ENCODE data around the gene HNRNPL. TPM values are rescaled to one million over a fixed set of nuclear protein-coding genes. Genes with fewer than 3 reads are reported as not detected.
"Not testable (repeated sequence)": the region's sequence is repeated elsewhere in the genome, so short reads cannot be mapped to it uniquely, and the experiment has no call there.

HNRNPL gene
- total RNA-seq, 1 donor: 310 TPM

- peak in 1 of 3 donors; percentile 35 for DNase-seq (ENCODE audit: low read depth in 2 of 3, low spot score in 2 of 3)
These were observed 18.6 kb downstream of the HNRNPL start for GRCh38 chr19:38831142-38831605.

GRCh38 chr19:38830039-38830733 is 19.6 kb downstream of the HNRNPL start:
- no peak for DNase-seq (ENCODE audit: low read depth in 2 of 3, low spot score in 2 of 3)

- not testable (repeated sequence) for DNase-seq (ENCODE audit: low read depth in 2 of 3, low spot score in 2 of 3)
These were observed 20.6 kb downstream of the HNRNPL start for GRCh38 chr19:38829203-38829602.

- DNase-seq (ENCODE audit: low read depth in 2 of 3, low spot score in 2 of 3): no peak
These were observed 22.8 kb downstream of the HNRNPL start for GRCh38 chr19:38826856-38827551.

- not testable (repeated sequence) for DNase-seq (ENCODE audit: low read depth in 2 of 3, low spot score in 2 of 3)
These were observed 23.9 kb downstream of the HNRNPL start for GRCh38 chr19:38825936-38826335.

GRCh38 chr19:38821230-38821825 is 28.5 kb downstream of the HNRNPL start:
- not testable (repeated sequence) for DNase-seq (ENCODE audit: low read depth in 2 of 3, low spot score in 2 of 3)

- DNase-seq (ENCODE audit: low read depth in 2 of 3, low spot score in 2 of 3): no peak
These were observed 30.4 kb downstream of the HNRNPL start for GRCh38 chr19:38819231-38819920.

GRCh38 chr19:38817081-38817480 is 32.7 kb downstream of the HNRNPL start:
- no peak for DNase-seq (ENCODE audit: low read depth in 2 of 3, low spot score in 2 of 3)

- DNase-seq (ENCODE audit: low read depth in 2 of 3, low spot score in 2 of 3): no peak
These were observed 33.5 kb downstream of the HNRNPL start for GRCh38 chr19:38816131-38816750.

- no peak for DNase-seq (ENCODE audit: low read depth in 2 of 3, low spot score in 2 of 3)
These were observed 34.5 kb downstream of the HNRNPL start for GRCh38 chr19:38815059-38816001.

GRCh38 chr19:38813932-38814331 is 35.9 kb downstream of the HNRNPL start:
- DNase-seq (ENCODE audit: low read depth in 2 of 3, low spot score in 2 of 3): not testable (repeated sequence)

- no peak for DNase-seq (ENCODE audit: low read depth in 2 of 3, low spot score in 2 of 3)
These were observed 36.5 kb downstream of the HNRNPL start for GRCh38 chr19:38813323-38813722.

GRCh38 chr19:38812841-38813320 is 36.9 kb downstream of the HNRNPL start, which contains the start of gene LGALS4:
TSS of gene LGALS4 (minus strand) at chr19:38812945. CDS start at chr19:38812886, 59 bp downstream.
- DNase-seq (ENCODE audit: low read depth in 2 of 3, low spot score in 2 of 3): no peak

- DNase-seq (ENCODE audit: low read depth in 2 of 3, low spot score in 2 of 3): no peak
These were observed 37.6 kb downstream of the HNRNPL start for GRCh38 chr19:38812009-38812840.

- DNase-seq (ENCODE audit: low read depth in 2 of 3, low spot score in 2 of 3): no peak
These were observed 40.1 kb downstream of the HNRNPL start for GRCh38 chr19:38809592-38810252.

- DNase-seq (ENCODE audit: low read depth in 2 of 3, low spot score in 2 of 3): no peak
These were observed 41.0 kb downstream of the HNRNPL start for GRCh38 chr19:38808741-38809140.

GRCh38 chr19:38807374-38808098 is 42.2 kb downstream of the HNRNPL start:
- DNase-seq (ENCODE audit: low read depth in 2 of 3, low spot score in 2 of 3): not testable (repeated sequence)
